ENCODE results near the gene CSNK1E. TPM values are rescaled to one million over a fixed set of nuclear protein-coding genes. Genes with fewer than 3 reads are reported as not detected.

The CSNK1E gene
- total RNA-seq, 4 donors from 2014 or later, result 142 to 258 (median 163) TPM

DNA sequence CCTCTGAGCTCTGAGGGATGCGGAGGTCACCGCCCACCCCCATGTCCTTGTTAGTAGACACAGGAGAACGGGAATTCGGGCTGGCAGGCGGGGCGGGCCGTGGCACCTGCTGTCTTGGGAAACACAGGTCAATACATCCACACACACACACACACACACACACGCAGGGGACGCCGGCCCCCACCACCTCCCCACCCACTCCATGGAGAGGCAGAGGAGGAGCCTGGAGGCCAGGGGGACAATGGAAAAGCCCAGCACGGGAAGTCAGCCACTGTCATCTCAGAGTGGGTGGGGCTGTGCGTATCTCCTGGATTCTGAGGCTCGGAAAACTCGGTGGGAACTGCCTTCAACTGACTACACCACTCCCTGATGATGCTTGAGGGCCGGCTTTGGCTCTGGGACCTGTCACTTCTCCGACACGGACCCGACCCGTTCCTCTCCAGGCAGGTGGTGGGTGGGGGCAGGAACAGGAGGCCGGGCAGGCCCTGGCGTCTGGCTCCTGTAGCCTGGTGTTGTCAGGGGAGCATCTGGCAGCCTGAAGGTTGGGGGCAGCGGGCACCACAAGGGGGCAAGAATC lies 25.9 kb downstream of the CSNK1E start:
- intact Hi-C loops (cut with DNase I; ENCODE audit: low total_unique reads), result no loop called here
- WGBS, 2 donors, result 59 to 61% methylated on average over 22 of the region's 22 CpGs
- no peak for TF ChIP-seq POLR2A (IDR thresholded peaks at IDR 0.05)
- TF ChIP-seq, protein P1, sequence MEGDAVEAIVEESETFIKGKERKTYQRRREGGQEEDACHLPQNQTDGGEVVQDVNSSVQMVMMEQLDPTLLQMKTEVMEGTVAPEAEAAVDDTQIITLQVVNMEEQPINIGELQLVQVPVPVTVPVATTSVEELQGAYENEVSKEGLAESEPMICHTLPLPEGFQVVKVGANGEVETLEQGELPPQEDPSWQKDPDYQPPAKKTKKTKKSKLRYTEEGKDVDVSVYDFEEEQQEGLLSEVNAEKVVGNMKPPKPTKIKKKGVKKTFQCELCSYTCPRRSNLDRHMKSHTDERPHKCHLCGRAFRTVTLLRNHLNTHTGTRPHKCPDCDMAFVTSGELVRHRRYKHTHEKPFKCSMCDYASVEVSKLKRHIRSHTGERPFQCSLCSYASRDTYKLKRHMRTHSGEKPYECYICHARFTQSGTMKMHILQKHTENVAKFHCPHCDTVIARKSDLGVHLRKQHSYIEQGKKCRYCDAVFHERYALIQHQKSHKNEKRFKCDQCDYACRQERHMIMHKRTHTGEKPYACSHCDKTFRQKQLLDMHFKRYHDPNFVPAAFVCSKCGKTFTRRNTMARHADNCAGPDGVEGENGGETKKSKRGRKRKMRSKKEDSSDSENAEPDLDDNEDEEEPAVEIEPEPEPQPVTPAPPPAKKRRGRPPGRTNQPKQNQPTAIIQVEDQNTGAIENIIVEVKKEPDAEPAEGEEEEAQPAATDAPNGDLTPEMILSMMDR (IDR thresholded peaks at IDR 0.05), result no peak
- no peak overlapping the region for H3K4me3 ChIP-seq (ENCODE audit: low read depth, poor library complexity, severe bottlenecking)
- no peak for DNase-seq (ENCODE audit: low spot score in 2 of 2)

DNA sequence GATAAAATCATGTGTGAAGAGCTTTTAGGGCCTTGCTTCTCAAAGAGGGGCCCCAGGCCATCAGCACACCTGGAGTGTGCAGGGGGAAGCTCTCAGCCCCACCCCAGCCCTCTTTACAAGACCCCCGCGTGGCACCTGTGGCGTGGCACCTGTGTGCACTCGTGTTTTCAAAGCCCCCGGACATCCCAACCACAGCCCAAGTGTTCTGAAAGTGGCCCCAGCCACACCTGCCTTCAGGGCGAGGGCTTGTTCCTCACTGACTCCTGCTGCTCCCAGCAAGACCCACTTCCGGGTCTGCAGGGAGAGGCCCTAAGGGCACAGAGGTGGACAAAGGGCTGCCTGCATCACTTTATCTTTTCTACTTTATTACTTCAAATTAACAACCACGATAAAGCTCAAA lies 26.9 kb downstream of the CSNK1E start:
- TF ChIP-seq, protein P1 (IDR thresholded peaks at IDR 0.05), result no peak
- TF ChIP-seq POLR2A (IDR thresholded peaks at IDR 0.05), result no peak
- no peak for DNase-seq (ENCODE audit: low spot score in 2 of 2)
- intact Hi-C loops (cut with DNase I; ENCODE audit: low total_unique reads), result no loop called here
- WGBS, 2 donors, result 79 to 84% methylated on average over 8 of the region's 8 CpGs
- H3K4me3 ChIP-seq (ENCODE audit: low read depth, poor library complexity, severe bottlenecking), result no peak overlapping the region

DNA sequence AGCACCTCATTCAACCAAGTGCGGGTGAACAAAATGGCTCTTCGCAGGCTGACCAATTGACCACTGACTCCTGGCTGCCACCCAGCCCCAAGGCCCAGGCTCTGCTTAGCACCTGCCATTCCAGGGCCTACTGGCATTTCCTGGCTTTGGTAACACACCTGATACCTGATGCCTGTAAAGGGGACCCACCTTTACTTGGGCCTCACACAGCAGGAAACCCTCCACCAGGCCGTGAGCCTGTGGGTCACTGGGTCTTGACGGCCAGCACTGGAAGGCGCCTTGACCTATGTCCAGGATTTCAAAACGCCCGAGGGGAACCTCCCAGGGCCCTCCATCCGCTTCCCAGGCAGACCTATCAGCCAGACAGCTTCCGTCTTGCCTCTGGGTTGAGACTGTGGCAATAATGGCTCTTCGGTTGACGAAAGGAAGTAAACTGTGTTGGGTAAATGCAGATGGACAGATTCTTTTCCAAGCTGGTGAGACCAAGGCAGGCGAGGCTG lies 27.6 kb downstream of the CSNK1E start:
- H3K4me3 ChIP-seq (ENCODE audit: low read depth, poor library complexity, severe bottlenecking), result no peak overlapping the region
- no peak for TF ChIP-seq POLR2A (IDR thresholded peaks at IDR 0.05)
- TF ChIP-seq, protein P1 (IDR thresholded peaks at IDR 0.05), result no peak
- intact Hi-C loops (cut with DNase I; ENCODE audit: low total_unique reads), result no loop called here
- 81 to 83% methylated on average over 12 of the region's 12 CpGs for WGBS, 2 donors
- no peak for DNase-seq (ENCODE audit: low spot score in 2 of 2)

DNA sequence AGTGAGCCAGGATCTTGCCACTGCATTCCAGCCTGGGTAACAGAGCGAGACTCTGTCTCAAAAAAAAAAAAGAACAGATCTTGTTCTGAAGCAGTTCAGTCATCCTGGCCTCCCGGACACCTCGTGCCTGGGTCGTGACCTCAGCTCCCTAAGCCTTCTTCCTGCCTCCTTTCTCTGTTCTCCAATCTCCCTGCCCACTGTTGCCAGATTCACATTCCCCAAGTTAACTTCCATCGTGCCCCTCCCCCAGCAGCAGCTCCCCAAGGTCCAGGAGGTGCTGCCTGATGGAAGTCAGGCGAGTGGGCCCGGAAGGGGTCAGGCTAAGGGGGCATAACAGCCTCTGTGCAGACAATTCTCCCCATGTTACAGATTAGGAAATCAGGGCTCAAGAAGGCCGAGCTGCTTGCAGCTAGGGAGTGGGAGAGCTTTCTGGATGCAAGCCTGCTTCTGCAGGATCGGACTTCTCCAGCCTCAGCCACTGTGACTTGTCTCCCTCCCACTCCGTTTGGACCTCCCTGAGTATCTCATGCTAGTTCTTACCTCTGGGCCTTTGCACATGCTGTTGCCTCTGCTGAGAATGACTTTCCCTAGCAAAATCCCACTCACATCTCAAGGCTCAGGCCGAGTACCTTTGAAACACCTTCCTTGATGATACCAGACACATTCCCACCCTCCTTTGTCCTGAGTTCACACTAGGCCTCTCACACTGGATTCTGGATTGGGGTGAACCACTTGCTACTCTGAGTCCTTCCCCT lies 30.1 kb downstream of the CSNK1E start:
- intact Hi-C loops (cut with DNase I; ENCODE audit: low total_unique reads), result no loop called here
- WGBS, 2 donors, result 73 to 79% methylated on average over 10 to 11 of the region's 11 CpGs
- TF ChIP-seq POLR2A (IDR thresholded peaks at IDR 0.05), result no peak
- TF ChIP-seq, protein P1 (IDR thresholded peaks at IDR 0.05), result no peak
- no peak for DNase-seq (ENCODE audit: low spot score in 2 of 2)
- H3K4me3 ChIP-seq (ENCODE audit: low read depth, poor library complexity, severe bottlenecking), result no peak overlapping the region

DNA sequence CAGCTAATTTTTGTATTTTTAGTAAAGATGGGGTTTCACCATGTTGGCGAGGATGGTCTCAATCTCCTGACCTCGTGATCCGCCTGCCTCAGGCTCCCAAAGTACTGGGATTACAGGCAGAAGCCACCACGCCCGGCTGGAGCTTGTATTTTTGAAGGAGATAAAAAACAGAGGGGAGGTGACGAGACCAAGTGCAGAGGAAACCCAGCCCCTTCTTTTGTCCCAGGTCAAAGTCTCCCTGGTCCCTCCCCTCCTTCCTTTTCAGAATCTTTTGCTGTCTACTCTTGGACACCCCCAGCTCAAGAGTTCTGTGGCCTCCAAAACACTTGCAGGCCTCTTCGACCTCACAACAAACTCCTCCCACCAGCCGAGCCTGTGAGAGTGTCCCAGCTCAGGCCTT lies 32.2 kb downstream of the CSNK1E start:
- intact Hi-C loops (cut with DNase I; ENCODE audit: low total_unique reads), result no loop called here
- no peak for DNase-seq (ENCODE audit: low spot score in 2 of 2)
- H3K4me3 ChIP-seq (ENCODE audit: low read depth, poor library complexity, severe bottlenecking), result no peak overlapping the region
- no peak for TF ChIP-seq POLR2A (IDR thresholded peaks at IDR 0.05)
- 75 to 77% methylated on average over 8 of the region's 8 CpGs for WGBS, 2 donors

DNA sequence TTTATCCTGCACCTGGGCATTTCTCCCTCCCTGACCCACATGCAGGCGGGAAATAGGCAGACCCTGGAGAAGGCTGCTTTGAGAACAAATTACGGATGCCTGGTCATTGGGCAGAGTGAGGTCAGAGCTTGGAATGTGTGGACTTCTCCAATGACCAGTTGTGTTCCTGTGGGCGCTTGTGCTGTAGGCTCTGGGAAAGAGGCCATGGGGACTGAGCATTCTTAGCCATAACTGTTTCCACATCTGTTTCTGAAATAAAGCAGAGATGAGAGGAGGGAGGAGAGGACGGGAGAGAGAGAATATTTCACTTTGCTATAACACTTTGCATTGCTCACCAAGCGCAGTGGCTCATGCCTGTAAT lies 33.2 kb downstream of the CSNK1E start:
- TF ChIP-seq POLR2A (IDR thresholded peaks at IDR 0.05), result no peak
- TF ChIP-seq, protein P1 (IDR thresholded peaks at IDR 0.05), result no peak
- WGBS, 2 donors, result 69 to 71% methylated on average over 5 of the region's 5 CpGs
- H3K4me3 ChIP-seq (ENCODE audit: low read depth, poor library complexity, severe bottlenecking), result no peak overlapping the region
- DNase-seq (ENCODE audit: low spot score in 2 of 2), result no peak
- intact Hi-C loops (cut with DNase I; ENCODE audit: low total_unique reads), result no loop called here
